GM18870 (cell line): ENCODE data around the gene ABCA7.

Source experiments
- ATAC-seq: cut with Tn5 transposase; IDR thresholded peaks from one replicate; pipeline ENCODE4 v1.9.1; 2021; ENCODE audit warnings: moderate library complexity; ENCODE audit not compliant: unreplicated experiment

The ABCA7 gene, protein sequence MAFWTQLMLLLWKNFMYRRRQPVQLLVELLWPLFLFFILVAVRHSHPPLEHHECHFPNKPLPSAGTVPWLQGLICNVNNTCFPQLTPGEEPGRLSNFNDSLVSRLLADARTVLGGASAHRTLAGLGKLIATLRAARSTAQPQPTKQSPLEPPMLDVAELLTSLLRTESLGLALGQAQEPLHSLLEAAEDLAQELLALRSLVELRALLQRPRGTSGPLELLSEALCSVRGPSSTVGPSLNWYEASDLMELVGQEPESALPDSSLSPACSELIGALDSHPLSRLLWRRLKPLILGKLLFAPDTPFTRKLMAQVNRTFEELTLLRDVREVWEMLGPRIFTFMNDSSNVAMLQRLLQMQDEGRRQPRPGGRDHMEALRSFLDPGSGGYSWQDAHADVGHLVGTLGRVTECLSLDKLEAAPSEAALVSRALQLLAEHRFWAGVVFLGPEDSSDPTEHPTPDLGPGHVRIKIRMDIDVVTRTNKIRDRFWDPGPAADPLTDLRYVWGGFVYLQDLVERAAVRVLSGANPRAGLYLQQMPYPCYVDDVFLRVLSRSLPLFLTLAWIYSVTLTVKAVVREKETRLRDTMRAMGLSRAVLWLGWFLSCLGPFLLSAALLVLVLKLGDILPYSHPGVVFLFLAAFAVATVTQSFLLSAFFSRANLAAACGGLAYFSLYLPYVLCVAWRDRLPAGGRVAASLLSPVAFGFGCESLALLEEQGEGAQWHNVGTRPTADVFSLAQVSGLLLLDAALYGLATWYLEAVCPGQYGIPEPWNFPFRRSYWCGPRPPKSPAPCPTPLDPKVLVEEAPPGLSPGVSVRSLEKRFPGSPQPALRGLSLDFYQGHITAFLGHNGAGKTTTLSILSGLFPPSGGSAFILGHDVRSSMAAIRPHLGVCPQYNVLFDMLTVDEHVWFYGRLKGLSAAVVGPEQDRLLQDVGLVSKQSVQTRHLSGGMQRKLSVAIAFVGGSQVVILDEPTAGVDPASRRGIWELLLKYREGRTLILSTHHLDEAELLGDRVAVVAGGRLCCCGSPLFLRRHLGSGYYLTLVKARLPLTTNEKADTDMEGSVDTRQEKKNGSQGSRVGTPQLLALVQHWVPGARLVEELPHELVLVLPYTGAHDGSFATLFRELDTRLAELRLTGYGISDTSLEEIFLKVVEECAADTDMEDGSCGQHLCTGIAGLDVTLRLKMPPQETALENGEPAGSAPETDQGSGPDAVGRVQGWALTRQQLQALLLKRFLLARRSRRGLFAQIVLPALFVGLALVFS (N-terminal part only)

DNA sequence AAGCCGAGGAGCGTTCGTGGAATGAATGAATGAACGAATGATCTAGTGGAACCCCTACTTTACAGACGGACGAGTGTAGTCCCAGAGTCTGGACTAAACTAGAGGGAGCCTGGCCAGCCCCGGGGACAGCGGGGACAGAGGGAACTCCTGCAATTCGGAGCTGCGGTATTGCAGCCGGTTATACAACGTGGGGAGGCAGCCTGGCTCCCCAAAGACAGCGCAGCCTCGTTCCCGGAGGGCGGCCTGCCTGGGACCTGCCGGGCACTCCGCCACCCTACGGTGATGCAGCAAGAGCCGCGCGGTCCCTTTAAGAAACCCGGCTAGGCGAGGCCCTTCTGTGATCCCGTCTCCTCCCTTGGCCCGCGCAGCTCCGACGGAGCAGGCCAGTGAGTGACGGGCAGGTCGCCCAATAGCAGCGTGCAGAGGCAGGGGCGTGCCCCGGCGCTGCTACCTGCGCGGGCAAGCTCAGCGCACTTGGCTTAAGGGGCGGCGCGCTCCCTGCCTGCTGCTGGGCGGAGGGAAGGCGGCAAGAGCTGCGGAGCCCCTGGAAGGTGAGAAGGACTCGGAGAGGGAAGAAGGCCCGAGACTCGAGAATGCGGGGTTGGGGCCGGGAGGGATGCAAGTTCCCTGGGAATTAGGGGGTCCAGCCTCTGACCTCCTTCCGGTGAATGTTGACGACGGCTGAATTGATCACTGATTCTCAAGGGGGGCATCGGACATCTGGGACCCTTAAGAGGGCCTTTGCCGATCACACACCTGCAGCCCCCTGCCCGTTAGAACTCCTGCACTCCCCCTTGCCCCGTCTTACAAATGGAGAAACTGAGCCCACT, at the start of gene ABCA7:
TSS of gene ABCA7 (plus strand) at position 462 of the 830 bp plus-strand sequence. CDS start 1,255 bp downstream, outside the sequence.
- ATAC-seq, result peak; percentile 33

DNA sequence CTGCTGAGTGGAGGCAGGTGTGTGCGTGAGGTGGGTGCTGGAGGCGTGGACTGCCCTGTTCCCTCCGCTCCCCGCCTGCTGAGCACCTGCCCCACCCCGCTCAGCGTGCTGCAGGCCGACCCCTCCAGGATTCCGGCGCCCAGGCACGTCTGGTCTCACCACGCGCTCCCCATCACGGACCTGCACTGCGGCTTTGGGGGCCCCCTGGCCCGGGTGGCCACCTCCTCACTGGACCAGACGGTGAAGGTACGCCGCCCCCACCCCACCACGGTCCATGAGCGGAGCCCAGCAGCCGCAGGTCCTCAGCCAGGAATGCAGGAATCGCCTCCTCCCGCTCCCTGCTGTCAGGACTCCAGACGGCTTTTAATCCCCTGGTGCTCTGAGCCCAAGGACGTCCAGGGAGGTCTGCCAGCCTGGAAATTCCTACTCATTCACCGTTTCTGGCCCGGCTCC, 49.8 kb upstream of the ABCA7 start:
- ATAC-seq, result no peak

DNA sequence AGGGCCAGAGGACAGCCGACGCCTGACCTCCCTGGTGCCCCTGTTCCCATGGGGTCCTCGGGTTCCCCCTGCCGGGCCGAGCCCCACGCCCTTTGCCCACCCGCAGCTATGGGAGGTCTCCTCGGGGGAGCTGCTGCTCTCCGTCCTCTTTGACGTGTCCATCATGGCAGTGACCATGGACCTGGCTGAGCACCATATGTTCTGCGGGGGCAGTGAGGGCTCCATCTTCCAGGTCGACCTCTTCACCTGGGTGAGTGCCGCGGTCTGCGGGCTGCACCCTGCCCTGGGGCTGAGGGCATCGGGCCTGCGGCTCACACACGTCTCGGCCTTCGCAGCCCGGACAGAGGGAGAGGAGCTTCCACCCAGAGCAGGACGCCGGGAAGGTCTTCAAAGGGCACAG, 49.2 kb upstream of the ABCA7 start:
- ATAC-seq, result no peak

DNA sequence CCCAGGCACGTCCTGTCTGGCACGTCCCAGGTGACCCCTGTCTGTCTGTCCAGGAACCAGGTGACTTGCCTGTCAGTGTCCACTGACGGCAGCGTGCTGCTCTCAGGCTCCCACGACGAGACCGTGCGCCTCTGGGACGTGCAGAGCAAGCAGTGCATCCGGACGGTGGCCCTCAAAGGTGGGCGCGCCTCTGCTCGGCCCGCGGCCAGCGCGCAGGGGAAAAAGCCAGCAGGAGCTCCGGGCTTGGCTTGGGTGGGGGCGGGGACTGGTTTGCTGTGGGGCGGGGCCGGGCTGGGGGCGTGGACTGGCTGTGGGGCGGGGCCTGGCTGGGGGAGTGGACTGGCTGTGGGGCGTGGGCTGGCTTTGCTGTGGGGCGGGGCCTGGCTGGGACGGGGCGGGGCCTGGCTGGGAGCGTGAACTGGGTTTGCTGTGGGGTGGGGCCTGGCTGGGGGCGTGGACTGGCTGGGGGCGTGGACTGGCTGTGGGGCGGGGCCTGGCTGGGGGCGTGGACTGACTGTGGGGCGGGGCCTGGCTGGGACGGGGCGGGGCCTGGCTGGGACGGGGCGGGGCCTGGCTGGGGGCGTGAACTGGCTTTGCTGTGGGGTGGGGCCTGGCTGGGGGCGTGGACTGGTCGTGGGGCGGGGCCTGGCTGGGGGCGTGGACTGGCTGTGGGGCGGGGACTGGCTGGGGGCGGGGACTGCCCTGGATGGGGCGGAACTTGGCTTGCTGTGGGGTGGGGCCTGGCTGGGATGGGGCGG, 48.6 kb upstream of the ABCA7 start:
- no peak for ATAC-seq

DNA sequence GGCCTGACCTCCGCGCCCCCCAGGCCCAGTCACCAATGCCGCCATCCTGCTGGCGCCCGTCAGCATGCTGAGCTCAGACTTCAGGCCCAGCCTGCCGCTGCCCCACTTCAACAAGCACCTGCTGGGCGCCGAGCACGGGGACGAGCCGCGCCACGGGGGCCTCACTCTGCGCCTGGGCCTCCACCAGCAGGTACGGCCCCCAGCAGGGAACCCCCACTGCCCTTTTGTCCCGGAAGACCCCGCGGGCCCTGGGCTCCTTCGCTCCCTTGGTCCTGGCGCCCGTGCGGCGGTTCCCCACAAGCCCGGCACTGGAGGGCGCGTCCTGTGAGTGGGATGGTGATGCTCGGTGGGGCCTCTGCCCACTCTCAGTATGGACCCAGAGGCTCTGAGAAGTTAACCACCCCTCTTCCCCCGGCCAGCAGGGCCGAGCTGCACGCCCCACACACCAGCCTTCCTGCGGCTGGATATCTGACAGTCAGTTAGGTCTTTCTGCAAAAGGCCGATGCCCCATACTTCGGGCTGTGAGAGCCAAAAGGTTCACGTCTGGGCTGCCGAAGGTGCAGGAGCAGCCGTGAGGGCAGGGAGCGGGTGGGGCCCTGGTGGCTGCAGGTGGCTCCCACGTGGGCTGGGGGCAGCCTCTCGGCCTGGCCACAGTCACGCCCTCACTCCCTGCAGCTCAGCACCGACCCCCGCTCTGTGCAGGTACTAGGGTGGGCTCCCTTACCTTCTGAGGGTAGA, 47.8 kb upstream of the ABCA7 start:
- no peak for ATAC-seq

DNA sequence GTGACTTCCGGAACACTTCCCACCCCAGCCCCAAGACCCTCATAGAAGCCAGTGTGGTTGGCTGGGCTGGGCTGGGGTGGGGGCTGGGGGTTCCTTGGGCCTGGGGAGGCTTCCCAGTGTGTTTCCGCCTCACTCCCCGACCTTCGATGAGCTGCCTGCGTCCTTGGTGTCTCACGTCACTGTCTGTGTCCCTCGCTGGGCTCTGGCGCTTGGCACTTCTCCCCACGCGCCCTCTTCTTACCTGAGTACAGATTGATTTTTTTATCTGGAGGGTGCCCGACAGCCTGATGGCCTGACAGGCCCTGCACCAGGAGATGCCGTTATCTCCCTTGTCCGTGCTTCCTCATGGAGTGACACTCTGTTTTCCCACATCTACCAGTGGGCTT, 47.2 kb upstream of the ABCA7 start:
- ATAC-seq, result no peak

DNA sequence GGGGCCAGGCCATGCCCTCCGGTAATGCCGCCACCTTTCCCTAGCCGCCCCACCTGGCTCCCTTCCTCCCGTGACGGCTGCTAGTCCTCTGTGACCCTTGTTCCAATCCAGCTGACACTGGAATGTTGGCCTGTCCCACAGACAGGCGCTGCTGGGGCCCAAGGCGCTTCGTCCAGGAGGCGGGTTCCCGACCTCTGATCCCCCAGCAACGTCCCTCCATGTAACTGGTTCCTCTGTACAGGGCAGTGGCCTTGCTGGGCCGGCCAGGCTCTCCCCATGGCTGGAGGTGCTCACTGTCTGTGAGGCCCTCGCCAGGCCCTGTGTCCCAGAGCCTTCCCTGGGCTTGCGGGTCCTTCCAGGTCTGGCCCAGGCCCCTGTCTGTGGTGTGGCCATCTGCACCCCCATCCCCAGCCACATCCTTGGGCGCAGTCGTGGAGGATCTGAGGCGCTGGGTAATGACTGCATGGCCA, 46.5 kb upstream of the ABCA7 start:
- no peak for ATAC-seq

DNA sequence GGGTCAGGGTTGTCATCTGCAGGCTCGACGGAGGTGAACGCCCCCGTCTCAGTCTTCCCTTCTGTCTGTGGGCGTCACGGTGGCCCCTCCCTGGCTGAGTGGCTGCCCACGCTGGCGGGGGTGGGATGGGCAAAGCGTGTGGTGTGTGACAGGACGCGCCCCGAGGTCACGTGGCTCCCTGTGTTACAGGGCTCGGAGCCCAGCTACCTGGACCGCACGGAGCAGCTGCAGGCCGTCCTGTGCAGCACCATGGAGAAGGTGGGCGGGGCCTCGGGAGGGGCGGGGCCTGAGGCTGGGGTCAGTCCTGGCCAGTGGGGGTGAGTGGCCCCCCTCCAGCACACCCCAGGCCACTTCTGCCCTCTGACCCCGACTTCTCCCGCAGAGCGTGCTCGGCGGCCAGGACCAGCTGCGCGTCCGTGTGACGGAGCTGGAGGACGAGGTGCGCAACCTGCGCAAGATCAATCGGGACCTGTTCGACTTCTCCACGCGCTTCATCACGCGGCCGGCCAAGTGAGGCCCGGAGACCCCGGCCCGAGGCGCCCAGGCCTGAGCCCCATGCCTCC, 46.0 kb upstream of the ABCA7 start:
- ATAC-seq, result no peak

DNA sequence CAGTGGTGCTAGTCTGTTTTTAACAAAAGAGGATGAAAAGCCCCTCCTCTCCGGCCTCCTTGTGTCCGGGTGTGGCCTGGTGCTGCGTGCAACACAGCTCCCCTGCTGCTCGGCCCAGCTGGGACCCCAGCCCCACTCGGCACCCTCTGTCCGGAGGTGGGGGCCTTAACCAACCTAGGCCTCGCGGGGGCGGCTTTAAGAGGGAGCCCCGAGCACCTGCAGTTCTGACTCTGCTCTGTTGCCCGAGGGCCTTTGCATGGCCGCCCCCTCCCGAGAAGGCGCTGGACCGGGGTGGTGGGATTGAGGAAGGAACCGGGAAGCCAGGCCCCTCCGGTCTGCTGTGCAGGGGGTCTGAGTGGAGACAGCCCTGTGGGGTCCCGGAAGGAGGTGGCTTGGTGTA, 45.4 kb upstream of the ABCA7 start:
- no peak for ATAC-seq

DNA sequence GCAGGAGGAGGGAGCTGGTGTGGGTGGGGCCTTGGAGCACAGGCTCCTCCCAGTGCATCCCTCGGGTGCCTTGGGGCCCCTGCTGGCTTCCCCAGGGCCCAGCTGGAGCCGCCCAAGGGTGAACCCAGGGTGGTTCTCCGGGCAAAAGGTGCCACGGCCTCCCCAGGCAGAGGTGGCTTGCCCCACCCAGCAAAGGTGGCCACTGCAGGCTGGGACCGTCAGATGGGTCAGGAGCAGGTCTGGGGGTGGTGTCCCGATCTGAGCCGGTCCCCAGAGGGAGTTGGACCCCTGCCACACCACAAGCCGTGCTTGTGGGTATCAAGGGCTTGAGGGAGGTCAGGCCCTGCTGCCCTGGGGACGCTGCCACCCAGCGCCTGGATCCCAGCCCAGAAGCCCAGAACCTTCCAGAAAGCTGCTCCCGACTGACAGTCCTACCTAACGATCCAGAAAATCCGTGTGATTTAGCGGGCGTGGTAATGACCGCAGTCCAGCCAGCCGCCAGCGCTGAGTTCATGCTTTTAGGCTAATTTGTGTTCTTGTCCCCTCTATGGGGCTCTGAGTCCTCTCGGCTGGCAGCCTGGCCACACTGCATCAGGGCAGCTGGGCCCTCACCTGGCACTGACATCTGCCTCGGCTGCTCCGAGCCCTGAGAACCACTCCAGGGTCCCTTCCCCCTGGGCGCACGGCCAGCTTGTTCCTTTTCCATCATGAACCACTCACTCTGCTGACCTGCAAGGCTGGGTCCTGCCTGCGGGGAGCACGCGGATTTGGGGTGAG, 44.7 kb upstream of the ABCA7 start:
- no peak for ATAC-seq

DNA sequence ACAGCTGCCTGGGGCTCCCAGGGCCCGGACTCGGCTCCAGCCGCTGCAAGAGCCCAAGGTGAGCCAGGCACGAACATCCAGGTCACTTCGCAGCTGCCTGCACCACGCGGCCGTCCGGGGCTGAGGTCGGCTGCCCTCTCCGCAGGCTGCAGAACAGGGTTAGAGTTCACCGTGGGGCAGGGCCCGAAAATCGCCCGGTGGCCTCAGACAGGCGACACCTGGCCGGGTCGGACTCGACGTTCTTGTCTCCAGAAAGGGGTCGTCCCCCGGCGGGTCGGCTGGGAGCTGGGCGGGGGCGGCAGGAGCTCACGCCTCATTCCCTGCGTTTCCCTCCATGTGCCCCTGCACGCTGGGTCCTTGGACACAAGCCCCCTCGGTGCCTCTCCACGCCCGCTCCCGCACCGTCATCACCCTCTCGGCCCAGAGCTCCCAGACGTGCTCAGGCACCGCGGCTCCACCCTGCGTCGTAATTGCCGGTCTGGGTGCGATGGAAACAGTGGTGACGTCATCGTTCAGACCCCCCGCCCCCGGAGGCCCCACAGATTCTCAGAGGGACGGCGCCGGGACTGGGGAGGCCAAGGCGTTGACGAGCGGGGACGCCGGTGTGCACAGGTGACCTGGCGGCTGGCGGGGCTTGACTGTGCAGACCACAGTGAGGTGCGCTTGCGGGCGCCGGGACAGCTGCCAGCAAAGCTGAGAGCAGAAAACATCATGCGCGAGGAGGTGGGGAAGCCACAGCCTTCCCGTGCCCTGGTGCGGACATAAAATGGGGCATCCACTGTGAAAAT, 43.7 kb upstream of the ABCA7 start:
- ATAC-seq, result no peak

DNA sequence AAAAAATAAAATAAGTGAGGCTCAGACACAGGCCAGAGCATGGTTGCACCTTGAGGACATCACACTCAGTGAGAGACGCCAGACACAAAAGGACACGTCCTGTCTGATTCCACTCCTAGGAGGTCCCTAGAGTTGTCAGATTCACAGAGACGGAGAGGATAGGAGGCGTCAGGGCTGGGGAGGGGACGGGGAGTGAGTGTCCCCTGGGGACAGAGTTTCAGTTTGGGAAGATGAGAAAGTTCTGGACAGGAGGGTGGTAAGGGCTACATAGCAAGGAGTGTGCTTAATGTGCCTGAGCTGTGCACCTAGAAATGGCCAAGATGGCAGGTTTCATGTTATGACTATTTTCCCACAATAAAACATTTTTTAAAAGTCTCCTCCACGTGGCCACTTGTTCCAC, 41.8 kb upstream of the ABCA7 start:
- no peak for ATAC-seq

DNA sequence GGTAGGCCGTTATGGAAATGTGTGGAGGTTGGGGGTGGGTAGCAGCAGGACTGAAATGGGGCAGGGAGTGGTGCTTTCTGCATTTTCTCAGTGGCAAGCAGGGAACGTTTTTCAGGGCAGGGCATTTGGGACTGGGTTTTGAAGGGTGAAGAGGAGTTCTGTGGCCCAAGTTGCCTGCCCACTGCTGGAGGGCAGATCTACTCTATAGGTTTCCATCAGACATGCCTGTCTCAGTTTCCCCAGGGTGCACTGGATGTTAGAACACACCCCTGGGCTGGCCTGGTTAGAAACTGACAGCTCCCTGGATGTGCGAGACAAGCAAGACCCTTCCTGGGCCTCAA, 40.6 kb upstream of the ABCA7 start:
- ATAC-seq, result no peak

DNA sequence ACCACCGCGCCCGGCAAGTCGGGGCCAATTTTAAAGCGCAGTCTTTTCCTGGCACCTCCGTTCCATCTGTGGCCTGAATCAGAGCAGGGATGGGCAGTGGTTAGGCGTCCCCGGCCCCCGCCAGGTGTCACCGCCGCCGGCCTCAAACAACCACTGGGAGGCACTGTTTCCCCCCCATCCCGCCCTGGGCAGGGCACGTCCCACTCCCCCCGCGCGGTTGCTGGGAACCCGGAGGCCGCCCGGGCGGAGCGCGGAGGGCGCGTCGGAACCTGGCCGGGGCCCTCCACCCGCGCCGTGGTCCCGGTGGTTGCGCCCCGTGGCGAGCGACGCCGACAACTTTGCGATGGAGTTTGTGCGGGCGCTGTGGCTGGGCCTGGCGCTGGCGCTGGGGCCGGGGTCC, 39.8 kb upstream of the ABCA7 start, which contains the start of gene GRIN3B:
TSS of gene GRIN3B (plus strand) at position 325 of the 400 bp plus-strand sequence. CDS start at position 344, 19 bp downstream.
- ATAC-seq, result no peak

DNA sequence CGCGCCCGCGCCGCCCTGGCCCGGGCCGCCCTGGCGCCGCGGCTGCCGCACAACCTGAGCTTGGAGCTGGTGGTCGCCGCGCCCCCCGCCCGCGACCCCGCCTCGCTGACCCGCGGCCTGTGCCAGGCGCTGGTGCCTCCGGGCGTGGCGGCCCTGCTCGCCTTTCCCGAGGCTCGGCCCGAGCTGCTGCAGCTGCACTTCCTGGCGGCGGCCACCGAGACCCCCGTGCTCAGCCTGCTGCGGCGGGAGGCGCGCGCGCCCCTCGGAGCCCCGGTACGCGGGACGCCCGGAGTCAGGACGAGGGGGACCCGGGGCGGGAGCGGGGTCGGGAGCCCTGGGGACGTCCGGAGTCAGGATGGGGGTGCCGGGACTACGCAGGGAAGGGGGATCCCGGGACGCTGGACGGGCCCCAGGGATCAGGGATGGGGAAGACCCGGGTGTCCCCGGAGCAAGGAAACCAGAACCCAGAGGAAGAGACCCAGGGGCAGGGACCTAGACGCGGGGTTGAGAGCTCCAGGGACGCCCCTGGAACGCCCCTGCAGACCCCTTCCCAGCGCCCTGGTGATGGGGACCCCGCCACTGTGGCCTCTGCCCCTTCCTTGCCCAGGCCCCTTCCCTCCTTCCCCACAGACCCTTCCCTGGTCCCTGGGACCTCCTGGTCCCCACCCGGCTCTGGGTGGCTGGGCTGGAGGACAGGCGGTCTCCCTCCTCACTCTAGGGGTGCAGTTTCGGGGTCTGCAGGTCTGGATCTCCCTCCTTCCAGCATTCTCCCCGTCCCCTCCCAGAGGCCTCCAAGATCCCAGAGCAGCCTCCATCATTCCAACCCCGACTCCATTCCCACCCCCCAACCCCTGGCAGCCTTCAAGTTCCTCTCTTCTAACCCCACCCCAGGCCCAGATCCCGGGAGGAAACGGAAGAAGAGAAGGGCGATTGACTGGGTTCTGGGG, 39.0 kb upstream of the ABCA7 start:
- ATAC-seq, result no peak
